HG03135 (cell line): ENCODE measurements around the gene B4GAT1.
A peak's percentile ranks its signal among the peaks of the same experiment; 100 is the strongest.
"Not testable (repeated sequence)": the region's sequence is repeated elsewhere in the genome, so short reads cannot be mapped to it uniquely, and the experiment has no call there.

Experiments
- ATAC-seq: cut with Tn5 transposase; IDR thresholded peaks from one replicate; pipeline ENCODE4 v1.9.1; 2021; ENCODE audit warnings: mild to moderate bottlenecking, moderate library complexity; ENCODE audit not compliant: unreplicated experiment

Gene B4GAT1

DNA sequence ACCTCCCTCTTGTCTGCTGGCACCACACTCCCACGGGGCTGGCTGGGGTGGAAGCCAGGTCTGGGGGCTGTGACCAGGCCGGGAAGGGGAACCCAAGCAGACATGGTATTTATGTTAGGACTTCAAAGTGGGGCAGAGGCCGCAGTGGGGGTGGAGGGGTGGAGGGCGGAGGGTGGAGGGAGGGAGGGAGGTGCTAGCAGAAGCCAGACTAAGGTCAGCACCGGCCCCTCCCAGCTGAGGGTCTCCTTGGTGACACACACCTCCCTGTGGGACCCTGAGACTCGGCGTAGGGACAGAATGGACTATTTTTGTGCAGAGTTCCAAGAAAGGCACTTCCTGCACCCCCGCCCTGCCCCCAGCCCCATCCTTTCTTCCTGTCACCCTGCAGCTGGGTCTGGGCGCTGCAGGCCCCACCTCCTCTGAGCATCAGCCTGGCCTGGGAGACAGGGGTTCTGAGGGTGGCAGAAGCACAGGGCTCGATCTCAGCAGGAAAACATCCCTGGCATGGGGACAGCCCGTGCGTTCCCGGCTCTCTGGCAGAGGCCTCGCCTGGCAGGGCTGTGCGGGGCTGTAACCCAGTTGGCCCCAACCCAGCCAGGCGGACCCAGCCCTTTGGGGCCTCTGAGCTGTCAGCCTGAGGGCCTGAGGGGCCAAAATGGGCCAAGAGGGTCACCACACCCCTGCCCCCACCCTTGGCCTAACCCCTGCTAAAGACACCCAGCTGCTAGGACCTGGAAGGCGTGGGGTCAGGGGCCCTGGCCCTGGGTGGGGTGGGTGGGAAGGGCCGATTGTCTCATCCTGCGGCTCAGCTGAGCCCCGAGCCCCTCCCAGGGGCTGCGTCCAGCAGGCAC is 20.9 kb downstream of the B4GAT1 start:
- ATAC-seq: no peak

DNA sequence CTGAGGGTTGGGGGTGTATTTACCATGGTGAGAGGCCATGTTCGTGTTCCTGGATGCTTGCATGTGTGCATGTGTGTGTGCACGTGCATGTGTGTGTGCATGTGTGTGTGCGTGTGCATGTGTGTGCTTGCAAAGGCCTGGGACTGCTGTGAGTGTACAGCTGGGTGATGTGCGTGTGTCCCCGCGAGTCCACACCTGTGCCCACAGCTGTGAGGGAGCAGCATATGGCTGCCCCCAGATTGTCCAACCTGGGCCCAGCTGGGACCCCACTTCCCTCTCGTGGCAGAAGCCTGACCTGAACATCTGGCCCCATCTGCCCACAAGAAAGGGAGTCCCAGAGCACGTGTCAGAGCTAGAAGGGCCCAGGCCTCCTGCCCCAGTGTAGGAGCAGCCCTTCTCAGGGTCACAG is 22.2 kb downstream of the B4GAT1 start:
- ATAC-seq: no peak

DNA sequence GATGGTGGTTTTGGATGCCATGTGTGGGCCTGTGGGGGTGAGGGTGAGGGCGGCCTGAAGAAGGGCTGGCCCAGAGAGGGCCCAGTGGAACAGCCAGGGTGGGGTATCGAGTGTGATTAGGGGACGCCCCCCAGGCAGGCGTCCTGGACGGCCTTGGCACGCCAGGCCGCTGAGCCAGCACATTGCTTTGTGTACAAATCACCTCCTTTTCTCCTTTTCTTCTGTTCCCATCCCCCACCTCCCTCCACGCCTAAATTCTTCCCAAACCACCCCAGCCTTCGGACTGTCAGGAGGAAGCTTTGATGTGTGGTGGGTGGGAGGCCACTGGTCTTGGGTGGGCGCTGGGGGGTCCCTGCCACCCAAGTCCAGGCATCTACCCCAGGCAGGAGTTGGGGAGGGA is 22.8 kb downstream of the B4GAT1 start:
- no peak for ATAC-seq

DNA sequence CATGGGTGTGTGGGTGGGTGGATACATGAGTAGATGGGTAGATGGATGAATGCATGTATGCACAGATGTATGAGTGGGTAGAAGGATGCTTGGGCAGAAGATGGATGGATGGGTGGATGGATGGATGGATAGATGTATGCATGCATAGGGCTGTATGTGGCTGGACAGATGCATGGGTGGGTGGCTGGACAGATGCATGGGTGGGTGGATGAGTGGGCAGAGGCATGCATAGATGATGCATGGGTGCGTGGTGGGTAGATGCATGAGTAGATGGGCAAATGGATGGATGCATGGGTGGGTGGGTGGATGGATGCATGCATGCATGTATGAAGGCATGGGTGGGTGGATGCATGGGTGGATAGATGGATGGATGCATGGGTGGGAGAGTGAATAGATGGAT is 23.7 kb downstream of the B4GAT1 start:
- no peak for ATAC-seq

DNA sequence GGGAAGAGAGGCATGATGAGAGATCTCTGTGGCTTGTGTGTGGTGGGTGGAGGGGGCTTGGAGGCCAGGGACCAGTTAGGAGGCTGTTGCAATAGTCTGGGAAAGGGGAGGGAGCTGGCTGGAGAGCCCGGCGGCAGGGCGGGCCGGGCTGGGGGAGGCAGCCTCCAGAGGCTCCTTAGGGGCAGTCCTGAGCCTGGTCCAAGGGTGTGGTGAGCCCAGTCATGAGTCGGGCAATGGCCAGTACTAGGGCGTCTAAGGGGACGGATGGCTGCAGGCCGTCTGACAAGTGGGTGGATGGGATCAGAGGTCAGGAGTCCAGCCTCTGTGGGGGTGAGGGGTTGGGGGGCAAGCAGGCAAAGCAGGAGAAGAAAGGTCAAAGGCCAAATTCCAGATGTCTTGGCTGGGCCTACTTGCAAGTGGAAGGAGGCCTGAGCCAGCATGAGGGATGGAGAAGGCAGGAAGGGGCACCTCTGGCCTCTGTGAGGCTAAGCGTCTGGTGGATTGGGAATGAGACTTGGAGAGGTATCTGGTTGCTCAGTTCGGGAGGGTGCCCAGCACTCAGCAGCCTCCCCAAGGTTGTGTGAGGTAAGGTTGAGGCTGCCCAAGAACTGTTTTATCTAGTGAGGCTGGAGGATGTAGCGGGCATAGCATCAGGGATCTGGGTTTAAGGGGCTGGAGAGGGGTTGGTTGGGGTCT is 24.5 kb downstream of the B4GAT1 start:
- no peak for ATAC-seq

DNA sequence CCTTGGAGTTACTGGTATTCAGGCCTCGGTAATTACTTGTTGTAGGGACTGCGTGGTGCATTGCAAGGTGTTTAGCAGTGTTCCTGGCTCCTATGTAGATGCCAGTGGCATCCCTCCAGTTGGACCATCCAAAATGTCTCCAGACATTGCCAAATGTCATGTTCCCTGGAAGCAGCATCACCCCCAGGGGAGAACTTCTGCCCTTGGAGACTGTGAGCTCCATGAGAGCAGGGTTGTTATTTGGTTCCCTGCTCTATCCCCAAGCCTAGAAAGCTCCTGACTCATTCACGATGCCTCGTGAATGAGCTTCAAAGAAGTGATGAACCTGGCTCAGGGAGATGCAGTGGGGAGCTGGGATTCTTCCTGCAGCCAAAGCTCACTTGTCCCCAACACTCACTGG is 25.8 kb downstream of the B4GAT1 start:
- ATAC-seq: no peak

DNA sequence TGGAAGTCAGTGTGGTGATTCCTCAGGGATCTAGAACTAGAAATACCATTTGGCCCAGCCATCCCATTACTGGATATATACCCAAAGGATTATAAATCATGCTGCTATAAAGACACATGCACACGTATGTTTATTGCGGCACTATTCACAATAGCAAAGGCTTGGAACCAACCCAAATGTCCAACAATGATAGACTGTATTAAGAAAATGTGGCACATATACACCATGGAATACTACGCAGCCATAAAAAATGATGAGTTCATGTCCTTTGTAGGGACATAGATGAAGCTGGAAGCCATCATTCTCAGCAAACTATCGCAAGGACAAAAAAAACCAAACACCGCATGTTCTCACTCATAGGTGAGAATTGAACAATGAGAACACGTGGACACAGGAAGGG is 26.7 kb downstream of the B4GAT1 start:
- ATAC-seq: not testable (repeated sequence)

DNA sequence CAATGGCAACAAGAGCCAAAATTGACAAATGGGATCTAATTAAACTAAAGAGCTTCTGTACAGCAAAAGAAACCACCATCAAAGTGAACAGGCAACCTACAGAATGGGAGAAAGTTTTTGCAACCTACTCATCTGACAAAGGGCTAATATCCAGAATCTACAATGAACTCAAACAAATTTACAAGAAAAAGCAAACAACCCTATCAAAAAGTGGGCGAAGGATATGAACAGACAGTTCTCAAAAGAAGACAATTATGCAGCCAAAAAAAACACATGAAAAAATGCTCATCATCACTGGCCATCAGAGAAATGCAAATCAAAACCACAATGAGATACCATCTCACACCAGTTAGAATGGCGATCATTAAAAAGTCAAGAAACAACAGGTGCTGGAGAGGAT is 27.1 kb downstream of the B4GAT1 start:
- not testable (repeated sequence) for ATAC-seq

DNA sequence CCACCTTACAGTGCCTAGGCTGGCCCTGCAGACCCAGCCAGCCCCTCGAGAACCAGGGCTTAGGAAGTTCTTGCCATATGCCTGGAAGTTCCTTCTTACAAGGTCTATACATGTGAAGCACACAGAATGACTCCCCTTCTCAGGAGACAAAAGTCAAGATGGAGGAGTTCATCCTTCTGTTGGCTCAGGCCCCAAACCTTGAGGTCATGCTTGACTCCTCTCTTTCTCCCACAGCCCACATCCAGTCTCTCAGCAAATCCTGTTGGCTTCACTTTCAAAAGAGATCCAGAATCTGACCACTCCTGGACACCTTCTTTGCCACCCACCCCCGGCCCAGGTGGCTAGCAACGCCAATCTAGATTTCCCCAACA is 28.8 kb downstream of the B4GAT1 start:
- ATAC-seq: no peak

DNA sequence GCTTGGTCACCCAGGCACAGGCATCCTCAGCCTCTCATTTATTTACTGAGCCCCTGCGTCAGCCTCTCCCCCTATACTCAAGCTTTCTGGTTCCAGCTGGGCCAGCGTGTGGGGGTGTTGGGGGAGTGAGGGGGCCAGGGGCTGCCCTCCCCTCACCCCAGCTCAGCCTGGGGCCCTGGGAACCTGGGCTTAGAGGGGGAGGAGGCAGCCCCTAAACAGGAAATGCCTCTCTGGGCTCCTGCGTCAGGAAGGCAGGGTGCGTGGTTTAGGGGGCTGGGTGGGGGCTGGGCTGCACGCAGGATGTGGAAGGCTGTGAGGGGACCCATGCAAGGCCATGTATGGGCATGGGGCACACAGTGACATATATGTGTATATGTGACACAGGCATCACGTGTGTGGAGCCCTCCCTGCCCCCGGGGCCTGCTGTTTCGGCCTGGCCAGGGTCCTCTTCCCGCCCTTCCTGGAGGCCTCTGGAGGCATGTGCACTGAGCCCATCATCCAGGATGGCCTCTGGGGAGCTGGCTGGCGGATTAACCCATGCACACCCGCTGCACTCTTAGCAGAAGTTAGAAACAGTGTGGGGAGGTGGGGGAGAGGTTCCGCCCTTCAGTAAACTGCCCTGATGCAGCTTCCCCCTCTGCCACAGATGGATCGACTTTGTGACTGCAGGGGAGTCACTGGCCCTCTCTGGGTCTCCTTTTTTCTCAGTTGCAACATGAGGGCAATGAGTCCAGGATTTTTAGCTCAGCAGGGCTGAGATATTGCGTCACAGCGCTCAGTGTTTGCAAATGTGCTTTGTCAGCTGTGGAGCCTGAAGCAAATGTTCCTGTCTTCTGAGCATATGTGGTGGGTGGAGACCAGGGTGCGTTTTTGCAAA is 29.5 kb downstream of the B4GAT1 start:
- ATAC-seq: no peak

DNA sequence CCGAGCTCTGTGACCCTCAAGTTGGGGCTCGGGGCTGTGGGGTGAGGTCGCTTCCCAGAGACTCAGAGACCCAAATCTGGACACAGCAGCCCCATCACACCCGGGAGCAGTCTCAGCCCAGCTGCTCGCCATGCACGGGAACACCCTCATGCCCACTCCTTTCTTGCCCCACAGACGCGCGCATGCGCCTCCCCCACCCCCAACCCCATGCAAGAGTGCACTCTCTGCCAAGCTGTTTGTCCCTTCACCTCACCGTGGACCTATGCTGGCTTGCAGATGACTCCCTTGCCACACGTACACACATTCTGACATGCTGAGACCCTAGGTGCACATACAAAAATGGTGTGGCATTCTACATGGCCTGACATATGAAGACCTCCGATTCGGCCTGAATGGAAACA is 30.1 kb downstream of the B4GAT1 start:
- no peak for ATAC-seq

DNA sequence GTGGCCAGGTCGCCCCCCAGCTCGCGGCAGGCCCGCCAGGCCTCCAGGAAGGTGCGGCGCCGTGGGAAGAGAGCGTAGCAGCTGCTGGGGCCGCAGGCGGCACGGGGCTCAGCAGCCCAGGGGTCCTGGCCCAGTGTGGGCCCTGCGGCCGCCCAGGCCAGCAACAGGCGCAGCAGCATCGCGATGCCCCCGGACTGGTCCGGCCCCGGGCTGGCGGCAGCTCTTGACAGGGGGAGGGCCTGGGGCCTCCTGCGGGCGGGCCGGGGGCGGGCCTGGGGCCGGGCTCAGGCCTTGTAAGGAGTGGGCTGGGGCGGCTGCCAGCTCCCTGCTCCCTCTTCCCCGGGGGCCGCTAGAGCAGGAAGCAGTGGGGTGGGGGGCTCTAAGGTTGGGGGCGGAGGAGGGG is 30.6 kb downstream of the B4GAT1 start, which contains the start of gene CD248:
Gene CD248 (minus strand): TSS at position 196 of the 403 bp plus-strand sequence. CDS start 17 bp downstream, at position 179.
- ATAC-seq: no peak

DNA sequence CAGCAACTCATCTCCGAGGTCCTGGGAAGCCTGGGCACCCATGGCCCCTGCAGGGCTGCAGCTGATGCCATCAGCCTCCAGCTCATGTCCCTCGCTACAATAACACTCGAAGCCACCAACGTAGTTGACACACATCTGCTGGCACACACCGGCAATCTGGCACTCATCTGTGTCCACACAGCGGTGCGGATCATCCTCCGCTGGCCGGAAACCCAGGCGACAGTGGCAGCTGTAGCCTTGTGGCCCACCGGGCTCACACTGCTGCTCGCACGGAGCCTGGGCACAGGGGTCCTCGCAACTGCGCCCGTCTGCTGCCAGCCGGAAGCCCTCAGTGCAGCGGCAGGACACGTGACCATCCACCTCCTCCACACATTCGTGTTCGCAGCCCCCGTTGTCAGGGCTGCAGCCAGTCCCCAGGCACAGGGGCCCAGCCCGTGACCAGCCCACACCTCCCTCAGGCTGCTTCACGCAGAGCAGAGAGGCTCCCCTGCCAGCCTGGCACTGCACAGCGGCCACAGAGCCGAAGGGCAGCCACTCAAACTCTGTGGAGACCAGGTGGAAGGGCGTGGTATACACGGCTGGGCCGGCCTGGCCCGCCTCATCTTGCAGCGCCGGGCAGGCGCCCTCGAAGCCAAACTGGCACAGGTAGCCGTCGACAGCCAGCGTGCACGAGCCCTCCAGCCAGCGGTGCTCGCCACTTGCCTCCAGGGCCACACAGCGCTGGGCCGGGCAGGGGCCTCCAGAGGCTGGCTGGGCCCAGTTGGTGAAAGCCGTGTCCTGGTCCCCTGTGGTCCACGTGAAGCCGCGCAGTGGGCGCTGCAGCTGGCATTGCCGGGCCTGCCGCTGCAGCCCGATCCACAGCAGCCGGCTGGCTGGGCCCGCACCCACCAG is 31.3 kb downstream of the B4GAT1 start:
- ATAC-seq: no peak

DNA sequence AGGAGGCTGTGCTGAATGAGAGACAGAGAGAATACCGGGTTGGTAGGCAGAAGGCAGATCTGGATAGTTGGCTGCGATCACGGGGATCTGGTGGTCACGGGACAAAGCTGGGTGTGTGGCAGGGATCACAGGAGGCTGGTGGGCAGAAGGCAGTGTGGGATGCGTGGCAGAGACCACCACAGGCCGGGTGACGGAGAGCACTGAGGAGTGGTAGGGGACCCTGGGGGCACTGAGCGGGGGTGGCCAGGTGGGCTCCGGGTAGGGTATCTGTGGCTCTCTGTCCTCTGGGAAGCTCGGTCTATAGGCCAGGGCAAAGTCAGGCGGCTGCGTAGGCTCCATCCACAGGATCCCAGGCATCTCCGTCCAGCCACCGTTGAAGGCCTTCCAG is 31.9 kb downstream of the B4GAT1 start:
- no peak for ATAC-seq

DNA sequence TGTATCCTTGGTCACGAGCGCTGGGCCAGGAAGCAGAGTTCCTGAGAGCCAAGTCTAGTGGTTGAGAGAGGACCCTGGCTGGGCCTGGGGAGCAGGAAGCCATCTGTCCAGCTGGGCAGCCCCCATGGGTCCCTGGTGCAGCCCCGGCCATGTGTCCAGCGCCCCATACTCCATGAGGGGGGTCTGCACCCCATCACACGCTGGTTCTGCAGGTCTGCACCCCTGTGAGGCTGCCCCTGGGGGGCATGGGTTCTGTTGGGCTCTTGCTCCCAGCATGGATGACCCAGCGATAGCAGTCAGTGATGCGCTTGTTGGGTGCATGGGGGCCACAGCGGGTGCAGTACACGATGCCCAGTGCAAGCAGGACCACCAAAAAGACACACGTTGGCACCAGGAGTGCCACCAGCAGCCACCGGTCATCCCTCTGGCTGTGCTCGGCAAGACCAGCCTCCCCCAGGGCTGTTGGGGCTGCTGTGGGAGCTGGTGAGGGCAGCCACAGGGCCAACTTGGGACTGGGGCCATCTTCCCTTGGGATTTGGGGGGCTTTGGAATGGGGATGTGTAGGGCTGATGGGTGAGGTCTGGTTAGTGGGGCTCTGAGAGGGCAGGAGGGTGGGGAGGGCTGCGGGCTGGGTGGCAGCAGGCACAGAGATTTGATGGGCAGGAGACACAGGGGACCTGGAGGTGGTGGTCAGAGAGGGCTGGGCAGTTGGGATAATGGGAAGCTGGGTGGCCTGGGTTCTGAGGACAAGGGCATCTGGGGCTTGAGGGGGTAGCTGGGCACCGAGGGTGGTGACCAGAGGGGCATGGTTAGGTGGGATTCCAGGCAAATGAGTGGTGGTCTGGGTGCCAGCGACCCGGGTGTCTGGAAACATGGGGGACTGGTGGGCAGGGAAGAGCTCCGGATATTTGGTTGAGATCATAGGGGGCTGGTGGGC is 32.6 kb downstream of the B4GAT1 start:
- ATAC-seq: no peak

DNA sequence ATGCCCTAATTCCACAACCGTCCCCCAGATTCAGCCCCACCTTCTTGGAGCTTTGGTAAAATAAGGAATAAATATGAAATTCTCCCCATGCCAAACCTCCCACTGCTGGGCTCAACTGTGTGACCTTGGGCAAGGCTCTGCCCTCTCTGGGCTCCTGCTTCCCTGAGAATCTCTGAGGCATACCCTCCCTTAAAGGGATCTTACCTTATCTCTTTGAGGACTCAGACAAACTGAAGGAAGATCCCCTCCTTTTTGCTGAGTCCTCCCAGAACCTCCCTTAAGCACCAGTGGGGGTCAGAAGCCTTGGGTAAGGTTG is 33.3 kb downstream of the B4GAT1 start:
- no peak for ATAC-seq

DNA sequence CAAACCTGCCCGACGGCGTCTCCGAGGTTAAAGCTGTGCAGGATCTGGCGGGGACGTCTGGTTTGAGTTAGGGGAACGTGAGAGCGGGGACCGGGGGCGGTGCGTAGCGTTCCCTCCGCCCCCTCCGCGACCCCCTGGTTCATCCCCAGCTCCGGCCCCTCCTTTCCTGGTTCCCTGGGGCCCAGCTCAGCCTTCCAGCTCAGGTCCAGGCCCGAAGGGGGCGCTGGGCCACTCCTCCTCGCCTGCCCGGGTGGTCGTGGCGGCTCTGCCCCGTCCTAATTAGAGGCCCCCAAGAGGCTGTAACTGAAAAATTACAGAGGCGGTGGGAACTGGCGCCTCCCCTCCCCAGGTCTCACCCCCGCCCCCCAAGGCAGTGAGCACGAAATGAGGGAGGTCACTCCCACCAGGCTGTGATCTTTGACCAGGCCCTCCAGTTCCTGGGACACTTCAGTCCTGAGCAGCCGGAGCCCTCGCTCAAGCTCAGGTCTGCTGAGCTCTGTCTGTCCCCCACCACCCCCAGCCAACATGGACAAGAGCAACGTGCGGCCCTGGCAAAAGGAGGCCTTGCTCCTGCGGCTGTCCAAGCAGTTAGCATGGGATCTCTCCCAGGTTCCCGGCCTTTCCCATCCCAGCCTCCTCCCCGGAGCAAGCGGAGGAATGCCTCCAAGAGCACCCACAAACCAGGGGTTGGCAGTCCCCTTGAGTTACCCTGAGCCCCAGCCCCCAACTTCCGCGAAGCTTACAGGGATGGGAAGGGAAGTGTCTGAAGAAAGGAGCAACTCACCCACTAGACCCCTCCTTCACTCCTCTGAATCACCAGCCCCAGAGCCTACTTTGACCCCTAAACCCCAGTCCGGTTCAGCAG is 33.9 kb downstream of the B4GAT1 start:
- ATAC-seq: no peak

DNA sequence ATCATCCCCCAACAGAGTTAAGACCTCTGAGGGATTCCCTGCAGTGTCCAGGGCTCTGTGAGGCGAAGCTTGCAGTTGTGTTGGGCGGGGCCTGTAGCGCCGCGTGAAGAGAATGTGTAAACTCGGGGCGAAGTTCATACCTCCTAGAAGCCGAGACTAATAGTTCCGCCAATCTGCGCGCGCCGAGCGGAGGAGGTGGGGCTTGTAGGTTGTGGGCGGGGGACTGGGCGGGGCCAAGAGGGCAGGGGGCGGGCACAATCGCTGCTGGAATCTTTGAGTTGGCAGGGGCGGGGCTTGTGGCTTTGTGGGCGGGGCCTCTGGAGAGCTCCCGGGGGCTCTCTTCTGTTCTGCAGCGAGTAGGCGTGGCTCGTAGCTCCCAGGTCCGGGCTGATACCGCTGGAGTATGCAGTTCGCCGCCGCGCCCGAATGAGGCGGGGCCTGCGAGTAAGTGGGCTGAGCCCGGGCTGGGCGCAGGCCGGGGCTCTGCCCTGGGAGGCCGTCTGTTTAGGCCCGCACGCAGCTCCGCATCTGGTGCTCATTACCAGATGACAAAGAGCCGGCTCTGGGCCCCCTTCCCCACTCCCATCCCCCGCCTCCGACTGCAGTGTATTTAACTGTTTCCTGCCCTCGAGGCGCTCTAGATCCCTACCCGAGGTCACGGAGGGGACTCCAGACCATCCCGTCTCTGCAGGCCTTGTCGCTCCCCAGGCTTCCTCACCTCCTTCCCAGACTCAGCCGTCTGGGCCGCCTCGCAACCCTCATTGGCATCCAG is 34.7 kb downstream of the B4GAT1 start:
- peak; percentile 59 for ATAC-seq
